Small intestine (tissue), 7 donors: ENCODE data around the gene MB. TPM values are rescaled to one million over a fixed set of nuclear protein-coding genes. Genes with fewer than 3 reads are reported as not detected.

Experiments used
- DNase-seq, 2 donors: peaks; one replicate each; pipeline versions ENCODE4 v3.0.0 to v3.0.0-alpha.2; 2013
- FAIRE-seq: peaks from 2 replicates; lab custom pipeline; 2012; peaks lifted over from hg19 to GRCh38; lab: Jason Lieb, UNC
- H3K27ac ChIP-seq, 3 donors: one replicate each; pipeline ENCODE4 v1.5.1; 2013; ENCODE audit warnings: low read length in 2 of 3, mild to moderate bottlenecking in 2 of 3, control low read depth in 1 of 3, inconsistent platforms in 1 of 3, low read depth in 1 of 3, moderate library complexity in 1 of 3
- H3K27me3 ChIP-seq, 3 donors: one replicate each; pipeline ENCODE4 v1.6.1; 2013; ENCODE audit warnings: low read length in 3 of 3, inconsistent platforms in 1 of 3; ENCODE audit not compliant: control insufficient read depth in 3 of 3, insufficient read depth in 3 of 3
- H3K36me3 ChIP-seq, 3 donors: one replicate each; pipeline ENCODE4 v1.6.1; 2013; ENCODE audit warnings: low read length in 3 of 3, inconsistent platforms in 1 of 3, low read depth in 1 of 3, mild to moderate bottlenecking in 1 of 3, moderate library complexity in 1 of 3; ENCODE audit not compliant: control insufficient read depth in 3 of 3, insufficient read depth in 2 of 3
- H3K4me1 ChIP-seq, 3 donors: one replicate each; pipeline ENCODE4 v1.6.1; 2013; ENCODE audit warnings: low read length in 2 of 3, inconsistent platforms in 1 of 3, low read depth in 1 of 3, mild to moderate bottlenecking in 1 of 3, moderate library complexity in 1 of 3; ENCODE audit not compliant: control insufficient read depth in 3 of 3, insufficient read depth in 2 of 3
- H3K4me3 ChIP-seq, 3 donors: one replicate each; pipeline ENCODE4 v1.5.1; 2013; ENCODE audit warnings: low read length in 3 of 3, control low read depth in 1 of 3, inconsistent platforms in 1 of 3, low read depth in 1 of 3, mild to moderate bottlenecking in 1 of 3, moderate library complexity in 1 of 3
- H3K9me3 ChIP-seq, 2 donors: one replicate each; pipeline ENCODE4 v1.6.1; 2013; ENCODE audit warnings: low read depth in 1 of 2, low read length in 1 of 2; ENCODE audit not compliant: control insufficient read depth in 2 of 2, insufficient read depth in 1 of 2
- WGBS, 3 donors: extraction: QIAGEN DNeasy Blood & Tissue Kit; methylation state at CpG; one replicate each; pipeline ENCODE4 v1.1.7; 2013; 5-methylcytosine and 5-hydroxymethylcytosine counted together
- polyA plus RNA-seq, 4 donors: library from polyadenylated mRNA; stranded (reverse) in 3 of 4; unstranded in 1 of 4; fragments of 200-250 nt in 3 of 4; fragments of 120-200 nt in 1 of 4; gene quantifications; one replicate each; pipeline versions ENCODE4 v1.2.1 to v1.2.3, GENCODE V29; 2013
- donor health status: healthy with polysubstance abuse.
- donor health status: control.
- donor health status: control.
- donor health status: Bipolar disorder and iron deficiency.
- donor health status: healthy.

The MB gene
- polyA plus RNA-seq, 4 donors: 1.9 to 106 (median 45.4) TPM

DNA sequence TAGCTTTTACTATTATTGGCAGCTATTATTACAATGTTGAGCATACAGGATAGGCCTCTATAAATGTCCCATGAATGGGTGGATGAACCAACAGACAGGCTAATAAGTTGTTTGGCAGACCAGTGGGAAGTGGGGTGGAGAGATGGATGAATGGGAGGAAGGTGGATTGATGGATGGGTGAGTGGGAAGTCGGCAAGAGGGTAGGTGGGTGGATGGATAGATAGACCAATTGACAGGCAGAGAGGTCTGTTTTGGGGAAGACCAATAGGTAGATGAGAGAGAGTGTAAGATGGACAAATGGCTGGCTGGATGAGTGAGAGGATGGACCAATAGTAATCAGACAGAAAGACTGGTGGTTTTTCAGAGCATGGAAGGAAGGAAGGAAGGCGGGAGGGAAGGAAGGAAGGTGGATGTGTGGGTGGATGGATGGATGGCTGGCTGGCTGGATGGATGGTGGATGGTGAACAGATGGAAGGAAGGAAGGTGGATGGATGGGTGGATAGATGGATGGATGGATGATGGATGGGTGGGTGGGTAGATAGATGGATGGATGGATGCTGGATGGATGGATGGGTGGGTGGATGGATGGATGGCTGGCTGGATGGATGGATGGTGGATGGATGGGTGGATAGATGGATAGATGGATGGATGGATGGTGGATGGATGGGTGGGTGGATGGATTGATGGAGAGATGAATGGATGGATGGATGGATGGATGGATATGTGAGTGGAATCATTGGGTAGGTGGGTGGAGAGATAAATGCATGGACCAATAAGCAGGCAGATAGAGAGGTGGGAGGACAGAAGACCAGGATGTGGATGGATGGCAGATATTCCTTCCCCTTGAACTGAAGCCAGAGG is 39.1 kb downstream of the MB start:
- 84 to 89% (median 86%) methylated on average over 2 of the region's 2 CpGs for WGBS, 3 donors

DNA sequence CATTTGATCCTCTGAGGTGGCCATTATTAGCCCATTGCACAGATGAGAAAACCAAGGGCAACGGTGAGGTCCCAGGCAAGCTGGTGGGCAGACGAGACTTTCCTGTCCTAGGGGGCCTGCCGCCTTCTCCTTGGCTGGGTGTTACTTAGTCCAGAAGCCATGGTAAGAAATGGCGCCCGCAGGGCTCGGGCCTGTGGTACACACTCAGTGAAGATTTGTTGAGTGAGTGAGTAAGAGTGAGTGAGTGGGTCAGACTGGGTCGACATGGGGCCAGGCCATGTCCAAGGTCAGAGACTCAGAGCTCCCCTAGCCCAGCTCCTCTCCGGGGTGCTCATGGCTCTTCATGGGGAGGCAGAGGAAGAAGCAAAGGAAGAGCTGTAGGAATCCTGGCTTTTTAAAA is 40.5 kb downstream of the MB start:
- no peaks in the 10 kb centered on the region for H3K9me3 ChIP-seq
- H3K4me3 ChIP-seq: no peak overlapping the region
- no peaks in the 10 kb centered on the region for H3K4me1 ChIP-seq
- H3K27me3 ChIP-seq: peaks cover 0 to 3% (median 0%) of the 10 kb centered on the region in 3 donors
- H3K36me3 ChIP-seq: no peaks in the 10 kb centered on the region
- WGBS, 3 donors: 86 to 89% (median 88%) methylated on average over 8 of the region's 8 CpGs
- DNase-seq (no peak), FAIRE-seq (no peak)
- no peak overlapping the region for H3K27ac ChIP-seq

More for the DNA sequence above, 39.1 kb downstream of the MB start:
- Histone ChIP-seq H3K4me1 (no peaks in the 10 kb centered on the region), H3K4me3 (no peak overlapping the region), H3K36me3 (no peaks in the 10 kb centered on the region), H3K9me3 (no peaks in the 10 kb centered on the region), H3K27me3 (peaks cover 0 to 3% (median 0%) of the 10 kb centered on the region in 3 donors), H3K27ac (no peak overlapping the region)
- FAIRE-seq (no peak), DNase-seq (no peak)

DNA sequence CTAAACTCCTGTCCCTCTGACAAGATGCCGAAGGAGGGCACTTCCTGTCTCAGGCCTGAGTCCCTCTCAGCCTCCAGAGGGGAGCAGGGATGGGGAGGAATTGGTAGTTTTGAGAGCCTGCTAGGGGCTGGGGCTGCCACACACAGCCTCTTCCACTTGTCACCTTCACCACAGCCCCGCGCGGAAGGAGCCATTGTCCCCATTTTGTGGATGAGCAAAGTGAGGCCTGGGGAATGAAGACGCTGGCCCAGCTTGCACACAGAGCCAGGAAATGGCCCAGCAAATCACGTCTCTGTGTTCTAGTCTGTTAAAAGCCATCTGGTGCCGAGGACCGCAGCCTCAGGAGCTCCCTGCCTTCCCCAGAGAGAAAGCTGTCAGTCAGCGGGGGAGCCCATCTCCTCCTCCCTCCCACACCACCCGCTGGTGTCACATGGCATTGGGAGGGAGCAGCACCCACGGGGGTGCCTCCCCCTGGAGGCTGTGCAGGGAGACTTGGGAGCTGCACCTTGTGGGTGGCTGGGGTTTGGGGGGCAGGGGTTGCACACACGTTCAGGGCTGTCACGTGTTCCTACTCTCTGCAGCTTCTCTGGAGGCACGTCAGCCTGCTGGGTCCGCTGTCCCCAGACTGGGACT is 41.9 kb downstream of the MB start:
- FAIRE-seq (no peak), DNase-seq (no peak)
- WGBS, 3 donors: 46 to 55% (median 50%) methylated on average over 15 of the region's 15 CpGs
- Histone ChIP-seq H3K4me3 (no peak overlapping the region), H3K4me1 (no peaks in the 10 kb centered on the region), H3K27ac (no peak overlapping the region), H3K9me3 (no peaks in the 10 kb centered on the region), H3K27me3 (peaks cover 0 to 3% (median 0%) of the 10 kb centered on the region in 3 donors), H3K36me3 (no peaks in the 10 kb centered on the region)

DNA sequence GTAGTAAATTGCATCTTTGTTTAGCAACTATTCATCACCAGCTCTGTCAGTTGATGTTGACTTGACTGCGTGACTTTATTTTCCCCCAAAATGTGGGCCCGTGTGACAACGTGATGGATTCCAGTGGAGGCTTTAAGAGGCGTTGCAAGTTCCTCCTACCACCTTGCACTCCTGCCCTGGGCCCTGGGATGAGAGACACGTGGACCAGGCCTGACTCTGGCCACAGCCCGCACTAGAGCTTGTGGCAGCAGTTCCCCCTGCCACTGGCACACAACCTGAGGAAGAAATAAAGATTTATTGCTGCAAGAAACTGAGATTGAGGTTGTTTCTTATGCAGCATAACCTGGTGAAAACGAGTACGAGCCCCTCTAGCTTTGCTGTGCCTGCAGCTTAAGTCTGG is 44.6 kb downstream of the MB start:
- no peaks in the 10 kb centered on the region for H3K4me1 ChIP-seq
- DNase-seq (no peak), FAIRE-seq (no peak)
- H3K4me3 ChIP-seq: no peak overlapping the region
- 71 to 76% (median 76%) methylated on average over 8 of the region's 8 CpGs for WGBS, 3 donors
- no peak overlapping the region for H3K27ac ChIP-seq
- peaks cover 0 to 3% (median 2%) of the 10 kb centered on the region in 3 donors for H3K27me3 ChIP-seq
- H3K9me3 ChIP-seq: no peaks in the 10 kb centered on the region
- H3K36me3 ChIP-seq: no peaks in the 10 kb centered on the region

DNA sequence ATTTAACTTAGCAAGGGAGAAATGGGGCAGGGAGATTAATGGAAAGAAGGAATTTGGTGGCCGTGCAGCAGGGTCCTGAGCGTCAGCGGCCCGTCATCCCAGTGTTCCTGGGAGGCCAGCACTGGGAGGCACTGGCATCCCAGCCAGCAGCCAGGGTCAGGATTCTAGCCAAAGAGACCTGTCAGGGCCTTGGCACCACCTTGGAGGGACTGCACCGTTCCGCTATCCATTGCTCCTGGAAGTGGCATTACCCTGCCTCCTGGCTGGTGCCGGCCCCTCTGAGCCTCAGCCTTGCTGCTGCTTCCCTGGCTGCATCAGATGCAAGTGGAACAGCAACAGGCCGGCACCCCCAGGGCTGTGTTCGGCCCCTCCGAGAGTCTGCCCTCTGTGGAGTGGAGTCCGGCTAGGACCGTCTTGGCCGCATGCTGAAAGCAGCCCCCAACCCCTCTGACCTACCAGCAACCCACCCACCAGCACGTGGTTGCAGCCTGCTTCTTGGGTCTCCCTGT is 46.4 kb downstream of the MB start:
- no peak overlapping the region for H3K27ac ChIP-seq
- WGBS, 3 donors: 85 to 95% (median 92%) methylated on average over 11 to 14 of the region's 14 CpGs
- H3K4me3 ChIP-seq: no peak overlapping the region
- H3K27me3 ChIP-seq: peaks cover 0 to 7% (median 2%) of the 10 kb centered on the region in 3 donors
- no peaks in the 10 kb centered on the region for H3K9me3 ChIP-seq
- no peaks in the 10 kb centered on the region for H3K4me1 ChIP-seq
- FAIRE-seq (no peak), DNase-seq (no peak)
- H3K36me3 ChIP-seq: no peaks in the 10 kb centered on the region

DNA sequence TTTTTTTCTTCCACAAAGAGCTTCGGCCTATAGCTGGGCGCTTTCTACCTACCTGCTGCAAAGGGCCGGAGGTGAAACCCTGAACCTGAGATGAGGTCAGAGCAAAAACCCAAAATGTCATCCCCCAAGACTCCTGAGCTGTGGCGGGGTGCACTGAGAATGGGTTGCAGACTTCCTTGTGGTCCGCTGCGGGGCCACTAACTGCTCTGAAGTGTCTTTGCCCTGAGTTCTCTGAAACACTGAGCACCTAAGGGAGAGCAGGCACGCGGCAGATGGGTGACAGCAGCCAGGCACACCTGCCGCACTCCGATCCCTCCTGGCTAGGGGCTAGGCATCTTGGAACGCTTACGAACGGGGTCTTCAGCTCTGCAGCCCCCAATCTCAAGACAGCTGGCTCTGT is 47.2 kb downstream of the MB start:
- DNase-seq: no peak
- Histone ChIP-seq H3K36me3 (no peaks in the 10 kb centered on the region), H3K27me3 (peaks cover 0 to 7% (median 2%) of the 10 kb centered on the region in 3 donors), H3K4me3 (no peak overlapping the region), H3K4me1 (no peaks in the 10 kb centered on the region), H3K27ac (no peak overlapping the region), H3K9me3 (no peaks in the 10 kb centered on the region)
- WGBS, 3 donors: 85 to 91% (median 89%) methylated on average over 13 of the region's 13 CpGs
- FAIRE-seq: no peak

DNA sequence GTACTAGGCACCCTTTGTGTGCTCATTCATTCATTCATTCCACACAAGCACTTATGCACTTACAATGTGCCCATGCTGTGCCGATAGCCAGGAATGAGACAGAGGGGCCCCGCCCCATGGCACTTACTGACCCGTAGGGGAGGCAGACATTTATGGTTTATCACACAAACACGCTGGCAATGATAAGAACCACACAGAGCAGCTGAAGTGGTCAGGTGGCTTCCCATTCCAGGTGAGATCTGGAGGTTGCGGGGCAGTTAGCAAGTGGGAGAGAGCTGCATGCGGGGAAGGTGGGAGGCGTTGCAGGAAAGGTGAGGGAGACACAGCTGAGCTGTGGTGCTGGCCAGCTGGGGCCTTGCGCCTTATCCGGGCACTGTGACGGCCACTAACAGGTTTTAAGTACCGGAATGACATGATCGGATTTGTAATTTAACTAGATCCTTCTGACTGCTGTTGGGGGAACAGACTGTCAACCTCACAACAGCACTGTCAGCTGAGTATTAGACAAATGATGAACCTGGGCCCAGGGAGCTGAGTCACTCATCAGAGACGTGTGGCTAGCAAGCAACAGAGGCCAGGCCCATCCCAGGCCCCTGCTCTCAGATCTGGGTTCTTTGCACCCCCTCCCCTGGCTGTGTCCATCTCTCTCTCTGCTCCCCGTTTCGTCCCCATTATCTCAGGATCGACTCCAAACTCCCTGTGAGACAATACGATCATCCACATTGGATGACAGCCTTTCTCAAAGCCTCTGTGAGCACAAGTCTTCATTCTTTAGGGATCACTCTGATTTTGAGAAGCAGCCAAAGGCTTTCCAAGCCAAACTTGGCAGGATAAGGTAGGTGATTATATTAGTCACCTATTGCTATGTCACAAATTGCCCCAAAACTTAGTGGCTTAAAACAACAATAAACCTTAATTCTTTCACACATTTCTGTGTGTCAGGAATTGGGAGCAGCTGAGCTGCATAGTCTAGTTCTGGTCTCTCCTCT is 48.1 kb downstream of the MB start:
- Histone ChIP-seq H3K27ac (no peak overlapping the region), H3K27me3 (peaks cover 0 to 4% (median 2%) of the 10 kb centered on the region in 3 donors), H3K4me3 (no peak overlapping the region), H3K4me1 (no peaks in the 10 kb centered on the region), H3K36me3 (no peaks in the 10 kb centered on the region), H3K9me3 (no peaks in the 10 kb centered on the region)
- 36 to 71% (median 58%) methylated on average over 17 of the region's 17 CpGs for WGBS, 3 donors
- DNase-seq: peak; percentile 28 to 38
- no peak for FAIRE-seq
